A549 (cell line): ENCODE data around the gene SYT13. TPM values are rescaled to one million over a fixed set of nuclear protein-coding genes. Genes with fewer than 3 reads are reported as not detected.

Source experiments
- ATAC-seq, 2 experiments: fragments of 200-7000 bp in 1 of 2; fragments of >200 bp in 1 of 2; cut with Nextera tagmentation in 1 of 2; cut with Tn5 transposase in 1 of 2; 3 replicates each; pipeline versions ENCODE4 v1.8.0 to v1.9.1; 2018 to 2020; ENCODE audit warnings: mild to moderate bottlenecking in 1 of 2, moderate library complexity in 1 of 2
- CTCF ChIA-PET: fragments of 300-600 bp; sonication (Branson Sonifier 250); formaldehyde crosslinking; extraction: SDS; loops from one replicate; lab custom pipeline; 2021; ENCODE audit warnings: antibody characterized with exemption, inconsistent platforms; lab: Yijun Ruan, JAX
- POLR2A ChIA-PET: fragments of 350-600 bp; formaldehyde crosslinking; extraction: SDS; loops from one replicate; lab custom pipeline; 2021; ENCODE audit warnings: antibody characterized with exemption, inconsistent platforms; lab: Yijun Ruan, JAX
- DNase-seq, 2 experiments: peaks; one replicate each; pipeline versions ENCODE4 v3.0.0 to v3.0.0-alpha.2; 2011 to 2016; ENCODE audit warnings: low read depth in 1 of 2, low spot score in 1 of 2
- FAIRE-seq: peaks from 2 replicates; lab custom pipeline; 2011; peaks lifted over from hg19 to GRCh38; lab: Jason Lieb, UNC
- H3K27ac ChIP-seq, 2 experiments: fragments of >200 bp; sonication (Bioruptor Twin); formaldehyde crosslinking; 3 replicates each; pipeline ENCODE4 v1.5.1; 2016 to 2017
- H3K4me1 ChIP-seq: fragments of >200 bp; sonication (Bioruptor Twin); formaldehyde crosslinking; 3 replicates; pipeline ENCODE4 v1.6.1; 2016
- H3K4me2 ChIP-seq: fragments of >200 bp; sonication (Bioruptor Twin); formaldehyde crosslinking; 3 replicates; pipeline ENCODE4 v1.6.1; 2016
- H3K4me3 ChIP-seq: fragments of >200 bp; sonication (Bioruptor Twin); formaldehyde crosslinking; 3 replicates; pipeline ENCODE4 v1.5.1; 2016
- H3K9me3 ChIP-seq: fragments of >200 bp; sonication (Bioruptor Twin); formaldehyde crosslinking; 3 replicates; pipeline ENCODE4 v1.6.1; 2016
- BCL3 ChIP-seq: fragments of >200 bp; sonication (Bioruptor Twin); formaldehyde crosslinking; IDR thresholded peaks from 3 replicates; pipeline ENCODE4 v1.6.1; 2016
- BHLHE40 ChIP-seq: IDR thresholded peaks from 2 replicates; pipeline ENCODE4 v1.6.1; 2012; ENCODE audit warnings: low read depth, low read length, inconsistent platforms
- CBX8 ChIP-seq: fragments of 200-600 bp; sonication (generic); IDR thresholded peaks from 2 replicates; pipeline ENCODE4 v1.6.1; 2016
- CHD2 ChIP-seq: fragments of 150-350 bp; IDR thresholded peaks from 2 replicates; pipeline ENCODE4 v1.6.1; 2014; ENCODE audit warnings: low read length; ENCODE audit not compliant: partially characterized antibody
- CHD4 ChIP-seq: fragments of 200-600 bp; sonication (generic); IDR thresholded peaks from 2 replicates; pipeline ENCODE4 v1.6.1; 2016; ENCODE audit warnings: antibody characterized with exemption, mild to moderate bottlenecking, borderline replicate concordance
- CTCF ChIP-seq: fragments of >200 bp; sonication (Bioruptor Twin); formaldehyde crosslinking; IDR thresholded peaks from 3 replicates; pipeline ENCODE4 v1.5.1; 2016
- E2F6 ChIP-seq: IDR thresholded peaks from 2 replicates; pipeline ENCODE4 v1.6.1; 2012; ENCODE audit warnings: low read depth, borderline replicate concordance
- EP300 ChIP-seq, 2 experiments: fragments of >200 bp; sonication (Bioruptor Twin); formaldehyde crosslinking; IDR thresholded peaks; 2 replicates in 1 of 2; 3 replicates in 1 of 2; pipeline ENCODE4 v1.6.1; 2016 to 2017
- ESRRA ChIP-seq: fragments of 150-350 bp; IDR thresholded peaks from 2 replicates; pipeline ENCODE4 v1.6.1; 2014; ENCODE audit warnings: mild to moderate bottlenecking, low read length, borderline replicate concordance
- FOSL2 ChIP-seq, 2 experiments: fragments of 450-650 bp in 1 of 2; fragments of >200 bp in 1 of 2; sonication (Bioruptor Twin) in 1 of 2; formaldehyde crosslinking; IDR thresholded peaks; 2 replicates each; pipeline versions ENCODE4 v1.5.0 to v1.6.1; 2016 to 2020; ENCODE audit warnings: mild to moderate bottlenecking in 1 of 2, moderate library complexity in 1 of 2
- GATA3 ChIP-seq: IDR thresholded peaks from 2 replicates; pipeline ENCODE4 v1.6.1; 2012; ENCODE audit warnings: borderline replicate concordance
- HES2 ChIP-seq: fragments of >200 bp; sonication (Bioruptor Twin); formaldehyde crosslinking; IDR thresholded peaks from 2 replicates; pipeline ENCODE4 v1.6.1; 2016
- HEYL ChIP-seq: fragments of 250-450 bp; sonication (Bioruptor Pico); IDR thresholded peaks from 2 replicates; pipeline ENCODE4 v1.8.0; 2021; ENCODE audit warnings: mild to moderate bottlenecking, moderate library complexity
- HMGXB4 ChIP-seq: fragments of 250-450 bp; sonication (Bioruptor Pico); IDR thresholded peaks from 2 replicates; pipeline ENCODE4 v1.5.0; 2021; ENCODE audit warnings: mild to moderate bottlenecking, moderate library complexity, borderline replicate concordance
- HOXB5 ChIP-seq: fragments of 250-450 bp; sonication (Bioruptor Pico); IDR thresholded peaks from 2 replicates; pipeline ENCODE4 v1.5.0; 2020; ENCODE audit warnings: mild to moderate bottlenecking, moderate library complexity
- RFX5 ChIP-seq: fragments of 450-650 bp; IDR thresholded peaks from 2 replicates; pipeline ENCODE4 v1.7.1; 2014; ENCODE audit warnings: antibody characterized with exemption, mild to moderate bottlenecking, moderate library complexity
- SREBF2 ChIP-seq: fragments of 450-650 bp; IDR thresholded peaks from 2 replicates; pipeline ENCODE4 v1.6.1; 2014; ENCODE audit warnings: mild to moderate bottlenecking, moderate library complexity
- ZSCAN20 ChIP-seq: fragments of 250-450 bp; sonication (Bioruptor Pico); IDR thresholded peaks from 2 replicates; pipeline ENCODE4 v1.8.0; 2022; ENCODE audit warnings: mild to moderate bottlenecking, moderate library complexity
- WGBS: methylation state at CpG from one replicate; pipeline ENCODE4 v1.1.6; 2017; ENCODE audit errors: missing lambda C conversion rate; 5-methylcytosine and 5-hydroxymethylcytosine counted together
- polyA plus RNA-seq, 4 experiments: library from polyadenylated mRNA; depleted of rRNA in 3 of 4; stranded (reverse); fragments of >200 nt; fragmentation: RNase III in 1 of 4; extraction: RNeasy Plus Mini Kit Qiagen cat#74134 plus additional on column Dnase treatment in 1 of 4; gene quantifications; 2 replicates in 3 of 4; 3 replicates in 1 of 4; pipeline ENCODE4 v1.2.3, GENCODE V29; 2011 to 2017

SYT13 gene
- polyA plus RNA-seq, 2 of the 4 experiments (the other 2 are of a cell fraction) = 8.1 to 12.9 TPM

GRCh38 chr11:45232341-45233080, 53.6 kb downstream of the SYT13 start:
- ChIA-PET CTCF (interaction anchor here (0.8 to 11.4 kb wide), 26 partner anchors 9 to 298 kb away, joined by 3 to 69 read pairs (median 6); partner anchors contain the start of gene SYT13), POLR2A (no interaction called here)
- no peak for ATAC-seq
- no peak overlapping the region for H3K27ac ChIP-seq
- 73% methylated on average over 5 of the region's 5 CpGs for WGBS
- no peaks in the 10 kb centered on the region for H3K9me3 ChIP-seq
- no peak for DNase-seq
- no peaks in the 10 kb centered on the region for H3K4me1 ChIP-seq
- no peak overlapping the region for H3K4me2 ChIP-seq
- TF ChIP-seq HOXB5 (CRISPR knock-in tag) (no peak), CHD2 (no peak)
- no peak for FAIRE-seq
- H3K4me3 ChIP-seq = no peak overlapping the region

GRCh38 chr11:45229401-45230020, 56.6 kb downstream of the SYT13 start:
- CTCF ChIA-PET = interaction anchor here (1.4 to 2.2 kb wide), 5 partner anchors 8 to 119 kb away, joined by 4 to 6 read pairs (median 5); no protein-coding TSS in a partner anchor
- FAIRE-seq (no peak), DNase-seq (no peak), ATAC-seq (no peak)
- H3K27ac ChIP-seq = no peak overlapping the region
- H3K4me1 ChIP-seq = no peaks in the 10 kb centered on the region
- no peak overlapping the region for H3K4me2 ChIP-seq
- no peak overlapping the region for H3K4me3 ChIP-seq
- POLR2A ChIA-PET = no interaction called here
- WGBS = 71% methylated on average over 5 of the region's 5 CpGs
- H3K9me3 ChIP-seq = no peaks in the 10 kb centered on the region
- TF ChIP-seq BCL3 (no peak), ZSCAN20 (CRISPR knock-in tag) (no peak), CHD4 (no peak), SREBF2 (no peak), HES2 (no peak), FOSL2 (IDR thresholded peaks at IDR 0.05) (no peak), FOSL2 (CRISPR knock-in tag; IDR thresholded peaks at IDR 0.05) (no peak), HEYL (CRISPR knock-in tag) (no peak), CHD2 (no peak), HOXB5 (CRISPR knock-in tag) (no peak), RFX5 (no peak), HMGXB4 (CRISPR knock-in tag) (no peak), CTCF (no peak), ESRRA (no peak), CBX8 (no peak)

GRCh38 chr11:45227836-45228235, 58.3 kb downstream of the SYT13 start:
- POLR2A ChIA-PET = no interaction called here
- no peaks in the 10 kb centered on the region for H3K9me3 ChIP-seq
- 96% methylated on average over 19 of the region's 19 CpGs for WGBS
- H3K4me3 ChIP-seq = no peak overlapping the region
- CTCF ChIA-PET = interaction anchor here (0.6 to 2.2 kb wide), 10 partner anchors 9 to 117 kb away, joined by 3 to 6 read pairs (median 4); partner anchors contain the start of gene SYT13
- FAIRE-seq (no peak), ATAC-seq (no peak), DNase-seq (no peak)
- no peak for TF ChIP-seq CTCF
- TF ChIP-seq E2F6 = no peak
- no peak for TF ChIP-seq BHLHE40
- no peak for TF ChIP-seq EP300 (IDR thresholded peaks at IDR 0.05)
- no peak for TF ChIP-seq GATA3
- no peaks in the 10 kb centered on the region for H3K4me1 ChIP-seq
- no peak overlapping the region for H3K27ac ChIP-seq
- no peak overlapping the region for H3K4me2 ChIP-seq
